Measurements from ENCODE around the gene DOCK4.

GRCh38 chr7:111855842-111856227 lies 350.4 kb downstream of the DOCK4 start:
- TF ChIP-seq CTCF (IDR thresholded peaks at IDR 0.05): no peak
- no peak for TF ChIP-seq POLR2A (IDR thresholded peaks at IDR 0.05)
